Tibial nerve (tissue), 4 donors: ENCODE data around the gene CHST1. TPM values are rescaled to one million over a fixed set of nuclear protein-coding genes. Genes with fewer than 3 reads are reported as not detected.

Experiments
- DNase-seq, 2 donors: peaks; one replicate each; pipeline ENCODE4 v3.0.0-alpha.2; 2019; ENCODE audit warnings: low spot score in 2 of 2
- H3K27ac ChIP-seq, 4 donors: fragments of 200-600 bp; sonication (generic) in 3 of 4; one replicate each; pipeline ENCODE4 v1.5.1; 2017 to 2019; ENCODE audit warnings: mild to moderate bottlenecking in 1 of 4
- H3K27me3 ChIP-seq, 2 donors: fragments of 200-600 bp; sonication (generic) in 1 of 2; one replicate each; pipeline versions ENCODE4 v1.5.1 to v1.6.0; 2017 to 2019
- H3K36me3 ChIP-seq, 3 donors: fragments of 200-600 bp; sonication (generic); one replicate each; pipeline ENCODE4 v1.5.1; 2018 to 2019
- H3K4me1 ChIP-seq, 4 donors: fragments of 200-600 bp; sonication (generic) in 3 of 4; one replicate each; pipeline ENCODE4 v1.5.1; 2017 to 2019
- H3K4me3 ChIP-seq, 4 donors: fragments of 200-600 bp; sonication (generic) in 3 of 4; one replicate each; pipeline ENCODE4 v1.5.1; 2017 to 2019; ENCODE audit warnings: mild to moderate bottlenecking in 1 of 4, moderate library complexity in 1 of 4
- H3K9me3 ChIP-seq, 4 donors: fragments of 200-600 bp; sonication (generic) in 3 of 4; one replicate each; pipeline ENCODE4 v1.5.1; 2017 to 2019
- EP300 ChIP-seq, 2 donors: sonication (generic); formaldehyde crosslinking; IDR thresholded peaks; one replicate each; pipeline ENCODE4 v1.6.1; 2017; ENCODE audit warnings: antibody characterized with exemption in 2 of 2, mild to moderate bottlenecking in 1 of 2
- POLR2A ChIP-seq, 2 donors: fragments of 450-650 bp; IDR thresholded peaks; one replicate each; pipeline ENCODE4 v1.6.1; 2017; ENCODE audit warnings: antibody characterized with exemption in 2 of 2, mild to moderate bottlenecking in 2 of 2, moderate library complexity in 2 of 2
- WGBS, 2 donors: methylation state at CpG; one replicate each; pipeline ENCODE4 v1.1.5; 2018; 5-methylcytosine and 5-hydroxymethylcytosine counted together
- total RNA-seq, 4 donors: library from RNA; depleted of rRNA; stranded (reverse); fragments of >200 nt; gene quantifications; one replicate each; pipeline ENCODE4 v1.1.0, GENCODE V29; 2016
- TF ChIP-seq, protein P1 (sequence below), 5 experiments: fragments of 200-600 bp in 3 of 5; fragments of 450-650 bp in 2 of 5; sonication (generic) in 3 of 5; IDR thresholded peaks; one replicate each; pipeline ENCODE4 v1.5.1; 2016 to 2019; ENCODE audit warnings: antibody characterized with exemption in 5 of 5, mild to moderate bottlenecking in 3 of 5, moderate library complexity in 2 of 5

CHST1 gene
- total RNA-seq, 4 donors from 2014 or later = 1.2 to 3.6 (median 1.6) TPM

DNA sequence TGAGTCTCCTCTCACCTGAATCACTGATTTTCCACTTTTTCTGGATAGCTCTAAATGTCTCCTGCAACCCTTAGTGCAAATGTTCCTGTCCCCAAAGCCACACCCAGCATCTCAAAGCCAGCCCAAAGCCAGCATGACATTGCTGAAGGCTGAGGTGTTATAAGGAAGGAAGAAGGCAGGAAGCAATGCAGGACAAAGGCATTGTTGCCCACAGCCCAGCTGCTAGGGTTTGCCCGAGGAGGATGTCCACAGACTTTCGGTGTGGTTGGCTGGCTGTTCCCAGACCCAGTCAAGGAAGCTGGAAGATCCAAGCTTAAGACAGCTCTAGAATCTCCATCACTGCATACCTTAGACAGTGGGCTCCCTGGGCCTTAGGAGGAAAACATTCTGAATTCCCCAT is 23.5 kb downstream of the CHST1 start:
- Histone ChIP-seq H3K9me3 (peaks cover 0 to 9% (median 0%) of the 10 kb centered on the region in 4 donors), H3K27ac (no peak overlapping the region), H3K4me3 (no peak overlapping the region), H3K27me3 (peaks cover 0 to 8% of the 10 kb centered on the region in 2 donors), H3K36me3 (no peaks in the 10 kb centered on the region), H3K4me1 (no peaks in the 10 kb centered on the region)
- no peak for DNase-seq
- WGBS, 2 donors = 53 to 72% methylated on average over 2 of the region's 2 CpGs
- TF ChIP-seq, protein P1, sequence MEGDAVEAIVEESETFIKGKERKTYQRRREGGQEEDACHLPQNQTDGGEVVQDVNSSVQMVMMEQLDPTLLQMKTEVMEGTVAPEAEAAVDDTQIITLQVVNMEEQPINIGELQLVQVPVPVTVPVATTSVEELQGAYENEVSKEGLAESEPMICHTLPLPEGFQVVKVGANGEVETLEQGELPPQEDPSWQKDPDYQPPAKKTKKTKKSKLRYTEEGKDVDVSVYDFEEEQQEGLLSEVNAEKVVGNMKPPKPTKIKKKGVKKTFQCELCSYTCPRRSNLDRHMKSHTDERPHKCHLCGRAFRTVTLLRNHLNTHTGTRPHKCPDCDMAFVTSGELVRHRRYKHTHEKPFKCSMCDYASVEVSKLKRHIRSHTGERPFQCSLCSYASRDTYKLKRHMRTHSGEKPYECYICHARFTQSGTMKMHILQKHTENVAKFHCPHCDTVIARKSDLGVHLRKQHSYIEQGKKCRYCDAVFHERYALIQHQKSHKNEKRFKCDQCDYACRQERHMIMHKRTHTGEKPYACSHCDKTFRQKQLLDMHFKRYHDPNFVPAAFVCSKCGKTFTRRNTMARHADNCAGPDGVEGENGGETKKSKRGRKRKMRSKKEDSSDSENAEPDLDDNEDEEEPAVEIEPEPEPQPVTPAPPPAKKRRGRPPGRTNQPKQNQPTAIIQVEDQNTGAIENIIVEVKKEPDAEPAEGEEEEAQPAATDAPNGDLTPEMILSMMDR (IDR thresholded peaks at IDR 0.05) = no peak
- TF ChIP-seq POLR2A (IDR thresholded peaks at IDR 0.05) = no peak
- TF ChIP-seq EP300 (IDR thresholded peaks at IDR 0.05) = no peak

DNA sequence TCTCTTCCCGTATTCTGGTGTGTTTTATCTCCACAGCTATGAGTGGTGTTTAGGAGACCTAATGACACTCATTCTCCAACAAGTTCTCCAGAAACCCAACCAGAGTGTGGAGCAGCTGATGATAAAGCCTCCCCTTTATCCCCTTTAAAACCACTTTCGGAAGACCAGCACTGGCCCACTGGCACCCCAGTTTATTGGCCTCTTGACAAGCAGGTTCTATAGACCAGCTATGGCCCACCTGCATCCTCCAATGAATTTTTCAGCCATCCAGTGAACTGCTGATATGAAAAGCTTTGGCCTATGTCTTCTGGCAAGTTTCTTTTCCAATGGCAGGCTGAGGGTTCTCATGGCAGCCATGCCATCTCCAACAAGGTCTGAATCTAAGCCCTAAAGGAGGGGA is 27.4 kb downstream of the CHST1 start:
- DNase-seq = no peak
- Histone ChIP-seq H3K36me3 (no peaks in the 10 kb centered on the region), H3K9me3 (peaks cover 0 to 12% (median 0%) of the 10 kb centered on the region in 4 donors), H3K27me3 (peaks cover 0 to 4% of the 10 kb centered on the region in 2 donors), H3K4me1 (no peaks in the 10 kb centered on the region), H3K27ac (no peak overlapping the region), H3K4me3 (no peak overlapping the region)
- TF ChIP-seq EP300 (IDR thresholded peaks at IDR 0.05) (no peak), POLR2A (IDR thresholded peaks at IDR 0.05) (no peak)
- TF ChIP-seq, protein P1 (IDR thresholded peaks at IDR 0.05) = no peak
- WGBS, 2 donors = 73 to 79% methylated on average over 2 of the region's 2 CpGs

DNA sequence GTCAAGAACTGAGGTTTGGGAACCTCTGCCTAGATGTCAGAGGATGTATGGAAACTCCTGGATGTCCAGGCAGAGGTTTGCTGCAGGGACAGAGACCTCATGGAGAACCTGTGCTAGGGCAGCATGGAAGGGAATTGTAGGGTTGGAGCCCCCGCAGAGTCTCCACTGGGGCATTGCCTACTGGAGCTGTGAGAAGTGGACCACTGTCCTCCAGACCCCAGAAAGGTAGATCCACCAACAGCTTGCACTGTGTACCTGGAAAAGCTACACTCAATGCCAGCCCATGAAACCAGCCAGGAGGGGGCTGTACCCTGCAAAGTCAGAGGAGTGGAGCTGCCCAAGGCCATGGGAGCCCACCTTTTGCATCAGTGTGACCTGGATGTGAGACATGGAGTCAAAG is 29.5 kb downstream of the CHST1 start:
- no peak overlapping the region for H3K4me3 ChIP-seq
- H3K27me3 ChIP-seq = peaks cover 0 to 4% of the 10 kb centered on the region in 2 donors
- no peak overlapping the region for H3K27ac ChIP-seq
- H3K36me3 ChIP-seq = no peaks in the 10 kb centered on the region
- TF ChIP-seq, protein P1 (IDR thresholded peaks at IDR 0.05) = no peak
- TF ChIP-seq POLR2A (IDR thresholded peaks at IDR 0.05) (no peak), EP300 (IDR thresholded peaks at IDR 0.05) (no peak)
- 83 to 100% methylated on average over 1 of the region's 1 CpG for WGBS, 2 donors
- H3K9me3 ChIP-seq = peaks cover 0 to 12% (median 0%) of the 10 kb centered on the region in 4 donors
- no peak for DNase-seq
- no peaks in the 10 kb centered on the region for H3K4me1 ChIP-seq

DNA sequence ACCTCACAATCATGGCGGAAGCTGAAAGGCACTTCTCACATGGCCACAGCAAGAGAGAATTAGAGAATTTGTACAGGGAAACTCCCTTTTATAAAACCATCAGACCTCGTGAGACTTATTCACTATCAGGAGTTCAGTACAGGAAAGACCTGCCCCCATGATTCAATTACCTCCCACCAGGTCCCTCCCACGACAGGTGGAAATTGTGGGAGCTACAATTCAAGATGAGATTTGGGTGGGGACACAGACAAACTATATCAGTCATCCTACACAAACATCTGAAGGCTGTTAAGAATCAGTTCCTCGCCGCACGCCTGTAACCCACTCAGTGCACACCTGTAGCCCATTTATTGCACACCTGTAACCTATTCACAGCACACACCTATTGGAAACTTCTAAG is 39.8 kb downstream of the CHST1 start:
- no peaks in the 10 kb centered on the region for H3K4me1 ChIP-seq
- WGBS, 2 donors = 77 to 82% methylated on average over 6 of the region's 6 CpGs
- H3K27ac ChIP-seq = no peak overlapping the region
- H3K4me3 ChIP-seq = no peak overlapping the region
- no peak for DNase-seq
- H3K36me3 ChIP-seq = no peaks in the 10 kb centered on the region
- peaks cover 0 to 18% (median 0%) of the 10 kb centered on the region in 4 donors for H3K9me3 ChIP-seq
- H3K27me3 ChIP-seq = no peaks in the 10 kb centered on the region
- TF ChIP-seq, protein P1 (IDR thresholded peaks at IDR 0.05) = no peak
- TF ChIP-seq POLR2A (IDR thresholded peaks at IDR 0.05) (no peak), EP300 (IDR thresholded peaks at IDR 0.05) (no peak)

- no peaks in the 10 kb centered on the region for H3K4me1 ChIP-seq
These were observed 41.3 kb downstream of the CHST1 start for GRCh38 chr11:45624095-45624494.

More at GRCh38 chr11:45624095-45624494, 41.3 kb downstream of the CHST1 start:
- Histone ChIP-seq H3K27ac (no peak overlapping the region), H3K9me3 (peaks cover 0 to 26% (median 0%) of the 10 kb centered on the region in 4 donors), H3K4me3 (no peak overlapping the region), H3K36me3 (no peaks in the 10 kb centered on the region), H3K27me3 (no peaks in the 10 kb centered on the region)
- no peak for TF ChIP-seq EP300 (IDR thresholded peaks at IDR 0.05)
- TF ChIP-seq, protein P1 (IDR thresholded peaks at IDR 0.05) = no peak
- no peak for DNase-seq
- WGBS, 2 donors = 74 to 75% methylated on average over 2 of the region's 2 CpGs
